ENCODE data around the gene DDO.

DNA sequence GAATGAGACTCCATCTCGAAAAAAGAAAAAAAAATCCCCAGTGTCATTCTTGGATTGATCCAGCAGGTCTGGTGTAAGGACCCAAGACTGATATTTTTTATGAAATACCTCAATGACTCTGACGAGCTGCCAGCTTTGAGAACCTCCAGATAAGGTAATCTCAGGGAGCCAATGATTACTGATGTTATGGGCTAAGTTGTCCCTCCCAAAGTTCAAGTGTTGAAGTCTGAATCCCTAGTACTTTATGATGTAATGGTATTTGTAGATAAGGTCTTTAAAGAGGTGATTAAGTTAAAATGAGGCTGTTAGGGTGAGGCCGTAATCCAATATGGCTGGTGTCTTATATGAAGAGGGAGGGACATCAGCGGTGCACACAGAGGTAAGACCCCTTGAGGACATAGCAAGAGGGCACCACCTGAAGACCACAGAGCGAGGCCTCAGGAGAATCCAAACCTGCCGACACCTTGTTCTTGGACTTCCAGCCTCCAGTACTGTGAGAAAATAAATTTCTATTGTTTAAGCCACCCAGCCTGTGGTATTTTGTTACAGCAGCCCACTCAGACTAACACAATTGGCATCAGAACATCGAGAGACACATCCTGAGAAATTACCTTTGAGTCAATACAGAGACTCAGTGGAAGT lies 19.7 kb upstream of the DDO start:
- TF ChIP-seq POLR2AphosphoS5 (IDR thresholded peaks at IDR 0.05), result no peak
- no peak for TF ChIP-seq CTCF (IDR thresholded peaks at IDR 0.05)

All from upper lobe of left lung (tissue), 4 donors.